GM18867 (cell line): Measurements from ENCODE around the gene TNKS2.
A peak's percentile ranks its signal among the peaks of the same experiment; 100 is the strongest.
"Not testable (repeated sequence)": the region's sequence is repeated elsewhere in the genome, so short reads cannot be mapped to it uniquely, and the experiment has no call there.

ENCODE experiments used
- ATAC-seq: cut with Tn5 transposase; IDR thresholded peaks from one replicate; pipeline ENCODE4 v1.9.1; 2021; ENCODE audit warnings: mild to moderate bottlenecking, moderate library complexity; ENCODE audit not compliant: unreplicated experiment

The TNKS2 gene

DNA sequence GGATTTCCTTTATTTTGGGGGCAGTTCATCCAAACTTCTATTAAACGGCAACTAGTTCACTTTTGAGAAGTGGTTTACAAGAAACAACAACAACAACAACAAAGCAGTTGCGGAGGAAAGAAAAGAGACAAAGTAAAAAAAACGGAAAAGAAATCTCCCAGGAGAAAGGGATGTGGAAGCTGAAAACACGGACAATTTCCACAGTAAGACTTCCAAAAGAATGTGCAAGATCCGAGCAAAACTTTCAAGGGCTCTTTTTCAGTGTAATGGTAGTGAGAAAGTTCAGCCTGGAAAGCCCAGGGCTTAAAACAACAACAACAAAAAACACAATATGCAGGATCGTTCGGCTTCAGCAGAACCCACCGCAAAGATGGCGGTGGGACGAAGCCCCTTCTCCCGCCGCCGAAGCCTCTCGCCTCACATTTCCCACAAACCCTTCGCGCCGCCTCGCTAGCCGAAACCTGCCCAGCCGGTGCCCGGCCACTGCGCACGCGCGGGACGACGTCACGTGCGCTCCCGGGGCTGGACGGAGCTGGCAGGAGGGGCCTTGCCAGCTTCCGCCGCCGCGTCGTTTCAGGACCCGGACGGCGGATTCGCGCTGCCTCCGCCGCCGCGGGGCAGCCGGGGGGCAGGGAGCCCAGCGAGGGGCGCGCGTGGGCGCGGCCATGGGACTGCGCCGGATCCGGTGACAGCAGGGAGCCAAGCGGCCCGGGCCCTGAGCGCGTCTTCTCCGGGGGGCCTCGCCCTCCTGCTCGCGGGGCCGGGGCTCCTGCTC is at the start of gene TNKS2:
Gene TNKS2 (plus strand): TSS at position 553 of the 775 bp plus-strand sequence. CDS start 265 bp downstream, outside the sequence.
- ATAC-seq = peak; percentile 82

DNA sequence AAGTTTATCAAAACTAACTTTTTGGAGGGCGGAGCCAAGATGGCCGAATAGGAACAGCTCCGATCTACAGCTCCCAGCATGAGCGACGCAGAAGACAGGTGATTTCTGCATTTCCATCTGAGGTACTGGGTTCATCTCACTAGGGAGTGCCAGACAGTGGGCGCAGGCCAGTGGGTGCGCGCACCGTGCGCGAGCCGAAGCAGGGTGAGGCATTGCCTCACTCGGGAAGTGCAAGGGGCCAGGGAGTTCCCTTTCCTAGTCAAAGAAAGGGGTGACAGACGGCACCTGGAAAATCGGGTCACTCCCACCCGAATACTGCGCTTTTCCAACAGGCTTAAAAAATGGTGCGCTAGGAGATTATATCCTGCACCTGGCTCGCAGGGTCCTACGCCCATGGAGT is 48.6 kb upstream of the TNKS2 start:
- ATAC-seq = not testable (repeated sequence)

DNA sequence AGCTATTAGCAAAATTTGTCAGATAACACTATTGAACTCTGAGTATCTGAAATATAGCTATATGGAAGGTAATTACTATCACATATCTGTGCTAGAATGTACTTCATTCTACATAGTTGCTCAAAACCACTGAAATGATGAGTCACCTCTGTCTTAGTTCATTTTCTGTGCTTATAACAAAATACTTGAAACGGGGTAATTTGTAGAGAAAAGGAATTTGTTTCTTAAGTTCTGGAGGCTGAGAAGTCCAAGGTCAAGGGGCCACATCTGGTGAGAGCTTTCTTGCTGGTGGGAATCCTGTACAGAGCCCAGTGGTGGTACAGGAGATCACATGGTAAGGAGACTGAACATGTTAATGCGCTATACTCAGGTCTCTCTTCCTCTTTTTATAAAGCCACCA is 41.9 kb upstream of the TNKS2 start:
- ATAC-seq = no peak

DNA sequence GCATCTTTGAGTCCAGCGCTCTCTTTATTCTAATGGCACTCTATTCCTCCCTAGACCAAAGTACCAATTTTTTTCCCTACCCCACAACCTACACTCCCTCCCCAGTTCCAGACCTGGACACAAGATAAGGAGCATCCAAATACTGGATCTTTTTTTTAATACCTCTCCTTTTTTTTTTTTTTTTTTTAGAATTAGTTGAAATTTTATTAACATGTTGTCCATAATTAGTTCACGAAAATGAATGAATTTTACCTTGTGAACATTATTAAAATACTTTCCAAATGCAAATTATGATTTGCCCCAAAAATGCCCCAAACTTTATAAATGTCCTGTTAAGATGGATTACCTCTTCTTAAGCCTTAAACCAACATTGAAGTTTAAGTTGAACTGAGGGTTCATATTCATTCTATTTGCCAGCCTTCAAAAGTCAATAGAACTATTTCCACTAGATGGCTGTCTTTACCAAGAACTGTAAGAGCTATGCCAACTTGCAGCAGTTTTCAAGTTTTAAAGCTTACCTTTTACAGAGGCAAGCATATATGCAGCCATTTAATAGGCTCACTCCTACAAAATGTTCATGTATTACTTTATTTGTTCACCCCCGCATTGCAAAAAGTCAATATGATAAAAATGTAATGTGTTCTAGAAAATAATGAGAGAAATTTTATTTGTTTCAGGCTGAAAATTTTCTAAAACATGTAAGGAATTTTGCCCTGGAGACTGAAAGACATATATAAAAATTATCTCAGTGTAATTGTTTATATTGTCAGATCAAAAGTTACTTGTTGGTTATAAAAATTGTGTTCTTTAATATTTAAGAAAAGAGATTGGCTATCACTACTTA is 39.7 kb upstream of the TNKS2 start:
- no peak for ATAC-seq

DNA sequence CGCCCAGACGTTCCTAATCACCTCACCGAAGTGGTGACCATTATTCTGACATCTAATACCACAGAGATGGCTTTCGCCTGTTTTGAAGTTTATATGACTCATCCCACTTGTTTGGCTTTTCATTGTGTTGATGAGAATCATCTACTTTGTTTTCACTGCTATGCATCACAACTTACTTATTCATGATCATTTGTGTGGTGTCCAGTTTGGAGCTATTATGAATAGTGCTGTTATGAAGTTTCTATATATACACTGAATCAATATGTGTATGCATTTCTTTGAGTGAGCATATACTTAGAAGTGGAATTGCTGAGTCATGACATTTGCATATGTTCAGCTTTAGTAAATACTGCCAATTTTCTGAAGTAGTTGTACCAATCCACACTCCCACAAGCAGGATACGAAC is 38.6 kb upstream of the TNKS2 start:
- ATAC-seq = no peak

DNA sequence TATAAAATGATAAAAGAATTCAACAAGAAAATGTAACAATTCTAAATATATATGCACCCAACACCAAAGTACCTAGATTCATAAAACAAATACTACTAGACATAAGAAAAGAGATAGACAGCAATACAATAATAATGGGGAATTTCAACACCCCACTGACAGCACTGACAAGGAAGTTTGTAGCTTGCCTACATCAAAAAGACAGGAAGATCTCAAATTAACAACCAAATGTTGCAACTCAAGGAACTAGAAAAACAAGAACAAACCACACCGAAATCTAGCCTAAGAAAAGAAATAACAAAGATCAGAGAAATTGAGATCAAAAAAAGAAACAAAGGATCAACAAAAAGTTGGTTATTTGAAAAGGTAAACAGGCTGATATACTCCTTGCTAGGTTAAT is 36.5 kb upstream of the TNKS2 start:
- ATAC-seq = no peak

DNA sequence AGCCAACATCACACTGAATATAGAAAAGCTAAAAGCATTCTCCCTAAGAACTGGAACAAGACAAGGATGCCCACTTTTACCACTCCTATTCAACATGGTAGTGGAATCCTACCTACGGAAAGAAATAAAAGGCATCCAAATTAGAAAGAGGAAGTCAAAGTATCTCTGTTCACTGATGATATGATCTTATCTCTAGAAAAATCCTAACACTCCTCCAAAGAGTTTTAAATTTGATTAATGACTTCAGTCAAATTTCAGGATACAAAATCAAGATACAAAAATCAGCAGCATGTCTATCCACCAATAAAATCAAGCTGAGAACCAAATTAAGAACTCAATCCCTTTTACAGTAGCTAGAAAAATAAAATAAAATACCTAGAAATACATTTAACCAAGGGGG is 35.3 kb upstream of the TNKS2 start:
- no peak for ATAC-seq

DNA sequence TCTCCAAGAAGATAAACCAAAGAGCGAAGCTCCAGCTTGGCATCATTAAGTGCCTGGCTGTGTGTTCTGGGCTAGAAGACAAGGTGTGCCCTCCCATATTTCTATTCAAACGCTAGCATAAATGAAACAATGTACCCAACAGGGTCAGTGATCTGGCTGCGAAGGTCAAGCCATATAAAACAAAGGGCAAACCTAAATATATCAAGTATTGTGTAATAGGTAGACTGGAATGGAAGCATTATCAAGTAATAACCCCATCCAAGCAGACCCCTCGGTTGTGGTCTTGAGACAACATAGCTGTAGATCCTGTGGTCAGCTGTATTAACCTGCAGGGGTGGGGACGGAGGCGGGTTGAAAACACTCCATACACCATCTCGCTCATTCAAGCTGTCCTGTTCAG is 31.6 kb upstream of the TNKS2 start:
- ATAC-seq = no peak

DNA sequence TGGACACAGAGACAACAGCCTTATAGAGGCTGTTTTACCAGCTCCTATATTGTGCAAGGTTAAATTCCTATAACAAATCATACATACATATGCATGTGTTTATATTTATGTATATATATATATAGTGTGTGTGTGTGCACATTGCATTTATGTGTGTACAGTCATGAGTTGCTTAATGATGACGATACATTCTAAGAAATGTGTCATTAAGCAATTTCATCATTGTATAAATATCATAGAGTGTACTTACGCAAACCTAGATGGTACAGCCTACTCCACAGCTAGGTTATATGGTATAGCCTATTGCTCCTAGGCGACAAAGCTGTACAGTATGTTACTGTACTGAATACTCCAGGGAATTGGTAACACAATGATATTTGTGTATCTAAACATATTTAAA is 30.1 kb upstream of the TNKS2 start:
- ATAC-seq = no peak

DNA sequence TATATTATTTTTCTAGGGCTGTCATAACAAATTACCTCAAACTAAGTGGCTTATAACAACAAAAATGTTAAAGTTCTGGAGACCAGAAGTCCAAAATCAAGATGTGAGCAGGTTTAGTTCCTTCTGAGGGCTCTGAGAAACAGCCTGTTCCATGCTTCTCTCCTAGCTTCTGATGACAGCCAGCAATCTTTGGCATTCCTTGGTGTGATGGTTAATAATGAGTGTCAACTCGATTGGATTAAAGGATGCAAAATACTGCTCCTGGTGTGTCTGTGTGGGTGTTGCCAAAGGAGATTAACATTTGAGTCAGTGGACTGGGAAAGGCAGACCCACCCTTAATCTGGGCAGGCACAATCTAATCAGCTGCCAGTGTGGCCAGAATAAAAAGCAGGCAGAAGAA is 26.3 kb upstream of the TNKS2 start:
- no peak for ATAC-seq

DNA sequence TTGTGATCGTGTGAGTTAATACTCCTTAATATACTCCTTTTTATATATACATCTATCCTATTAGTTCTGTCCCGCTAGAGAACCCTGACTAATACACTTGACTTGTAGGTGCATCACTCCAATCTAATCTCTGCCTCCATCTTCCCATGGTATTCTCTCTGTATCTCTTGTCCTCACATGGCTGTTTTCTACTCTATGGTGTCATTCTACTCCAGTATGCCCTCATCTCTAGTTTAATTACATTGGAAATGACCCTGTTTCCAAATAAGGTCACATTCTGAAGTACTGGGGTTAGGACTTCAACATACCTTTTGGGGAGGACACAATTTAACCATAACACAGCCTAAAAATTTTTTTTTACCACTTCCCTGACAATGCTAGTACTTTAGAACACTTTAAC is 25.8 kb upstream of the TNKS2 start:
- ATAC-seq = no peak

DNA sequence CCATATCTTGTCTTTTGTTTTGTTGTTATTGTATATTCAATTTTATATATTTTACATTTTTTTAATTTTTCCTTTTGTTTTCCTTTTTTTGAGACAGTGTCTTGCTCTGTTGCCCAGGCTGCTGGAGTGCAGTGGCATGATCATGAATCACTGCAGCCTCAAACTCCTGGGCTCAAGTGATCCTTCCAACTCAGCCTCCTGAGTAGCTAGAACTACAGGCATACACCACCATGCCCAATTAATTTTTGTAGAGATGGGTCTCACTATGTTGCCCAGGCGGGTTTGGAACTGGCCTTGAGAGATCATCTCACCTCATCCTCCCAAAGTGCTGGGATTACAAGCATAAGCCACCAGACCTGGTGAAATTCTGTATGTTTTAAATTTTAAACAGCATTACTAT is 25.4 kb upstream of the TNKS2 start:
- ATAC-seq = no peak

DNA sequence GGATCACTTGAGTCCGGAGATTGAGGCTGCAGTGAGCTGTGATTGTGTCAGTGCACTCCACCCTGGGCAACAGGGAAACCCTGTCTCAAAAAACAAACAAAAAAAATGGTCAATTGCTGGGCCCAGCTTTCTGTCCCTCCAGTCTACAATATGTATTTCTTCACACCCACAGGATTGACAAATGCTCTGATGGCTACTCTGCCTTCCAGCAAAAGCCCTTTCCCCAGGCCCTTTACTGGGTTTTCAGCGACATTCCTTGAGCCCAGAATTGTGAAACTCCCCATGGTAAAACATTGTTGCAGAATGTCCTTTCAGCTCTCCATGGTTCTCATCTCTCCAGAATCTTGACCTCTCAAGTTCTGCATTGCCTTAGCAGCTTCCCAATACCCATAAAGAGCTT is 23.7 kb upstream of the TNKS2 start:
- no peak for ATAC-seq

DNA sequence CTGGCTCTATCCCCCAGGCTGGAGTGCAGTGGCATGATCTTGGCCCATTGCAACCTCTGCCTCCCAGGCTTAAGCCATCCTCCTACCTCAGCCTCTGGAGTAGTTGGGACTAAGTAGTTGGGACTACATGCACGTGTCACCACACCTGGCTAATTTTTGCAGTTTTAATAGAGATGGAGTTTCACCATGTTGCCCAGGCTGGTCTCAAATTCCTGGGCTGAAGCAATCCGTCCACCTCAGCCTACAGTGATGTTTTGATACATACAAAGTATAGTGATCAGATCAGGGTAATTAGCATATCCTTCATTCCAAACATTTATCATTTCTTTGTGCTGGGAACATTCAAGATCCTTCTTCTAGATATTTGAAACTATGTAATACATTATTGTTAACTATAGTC is 22.5 kb upstream of the TNKS2 start:
- ATAC-seq = no peak

DNA sequence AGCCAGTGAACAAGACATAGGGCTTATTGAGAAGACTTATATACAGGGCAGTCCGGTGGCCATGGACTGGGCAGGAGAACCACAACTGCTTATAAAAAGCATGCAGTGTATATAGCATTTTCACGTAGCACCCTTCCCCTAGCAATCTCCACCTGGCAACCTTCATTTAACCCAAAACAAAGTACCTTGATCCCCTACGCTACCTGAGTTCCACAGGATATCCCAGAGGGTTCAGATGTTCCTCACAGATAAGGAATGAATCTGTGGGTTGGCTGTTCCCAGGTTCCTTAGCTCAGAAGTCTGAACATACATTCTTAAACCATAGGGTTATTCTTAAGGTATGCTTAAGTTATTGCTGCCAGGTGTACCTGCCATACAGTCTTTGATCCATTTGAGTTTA is 22.0 kb upstream of the TNKS2 start:
- ATAC-seq = no peak

DNA sequence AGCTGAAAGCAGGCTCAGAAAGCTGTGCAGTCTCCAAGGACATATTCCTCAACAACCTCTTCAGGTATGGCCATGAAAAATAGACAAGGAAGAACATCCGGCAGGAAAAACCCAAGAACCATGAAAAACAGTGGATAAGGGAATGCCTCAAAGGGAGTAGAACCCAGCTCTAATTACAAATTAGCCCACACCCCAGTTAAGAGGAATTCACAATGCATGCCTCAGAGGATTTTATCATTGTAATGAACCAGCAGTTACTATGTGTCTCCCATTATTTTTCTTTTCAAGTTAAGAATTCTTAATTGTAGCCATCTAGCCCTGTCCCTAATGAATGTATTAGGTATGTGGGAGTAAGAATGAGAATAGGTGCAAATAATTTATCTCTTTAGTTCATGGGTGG is 19.7 kb upstream of the TNKS2 start:
- no peak for ATAC-seq

DNA sequence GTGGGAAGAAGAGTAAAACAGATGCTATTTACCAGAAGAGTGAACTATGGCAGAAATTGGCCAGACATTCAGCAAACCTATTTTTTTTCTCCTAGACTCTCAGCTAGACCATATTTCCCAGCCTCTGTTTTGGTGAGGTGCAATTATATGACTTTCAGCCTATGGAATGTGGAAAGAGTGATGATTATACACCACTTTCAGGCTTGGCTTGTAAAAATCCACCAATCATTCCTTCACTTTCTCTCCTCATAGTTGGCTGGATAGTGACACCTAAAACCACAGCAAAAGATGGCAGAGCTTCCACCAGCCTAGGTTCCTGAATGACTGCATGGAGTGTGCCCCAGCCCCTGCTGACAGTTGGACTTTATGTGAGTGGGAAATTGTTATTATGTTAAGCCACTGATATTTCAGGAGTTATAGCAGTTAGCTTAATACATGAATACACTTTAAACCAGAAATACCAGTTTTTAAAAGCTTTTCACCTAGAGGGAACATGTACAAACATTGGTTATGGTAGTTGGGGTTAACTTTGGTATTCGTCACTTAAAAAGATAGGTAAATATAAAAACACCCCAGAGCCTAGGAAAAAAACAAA is 19.1 kb upstream of the TNKS2 start:
- no peak for ATAC-seq

DNA sequence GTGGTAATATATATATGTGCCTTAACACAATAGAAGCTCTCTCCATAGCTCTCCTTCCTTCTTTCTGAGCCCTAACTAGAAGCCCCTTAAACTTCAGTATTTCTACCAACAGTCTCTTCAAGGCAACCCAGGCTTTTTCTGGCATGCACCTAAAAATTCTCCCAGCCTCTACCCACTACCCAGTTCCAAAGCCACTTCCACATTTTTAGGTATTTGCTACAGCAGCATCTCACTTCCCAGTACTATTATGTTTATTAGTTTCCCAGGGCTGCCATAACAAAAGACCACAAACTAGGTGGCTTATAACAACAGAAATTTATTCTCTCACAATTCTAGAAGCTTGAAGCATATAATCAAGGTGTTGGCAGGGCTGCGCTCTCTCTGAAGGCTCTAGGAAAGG is 15.7 kb upstream of the TNKS2 start:
- no peak for ATAC-seq

DNA sequence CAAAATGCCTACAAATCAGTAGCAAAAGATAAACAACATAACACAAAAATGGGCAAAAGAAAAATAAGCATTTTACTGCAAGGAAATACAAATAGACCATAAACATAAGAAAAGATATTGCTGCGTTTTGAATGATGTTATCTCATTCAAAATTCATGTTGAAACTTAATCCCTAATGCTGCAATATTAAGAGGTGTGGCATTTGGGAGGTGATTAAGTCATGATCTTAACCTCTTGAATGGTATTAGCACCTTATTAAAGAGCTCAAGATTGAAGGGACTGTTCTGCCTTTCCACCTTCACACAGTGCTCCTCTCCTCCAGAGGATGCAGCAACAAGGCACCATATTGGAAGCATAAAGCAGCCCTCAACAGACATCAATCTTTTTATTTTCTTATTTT is 12.4 kb upstream of the TNKS2 start:
- ATAC-seq = no peak

DNA sequence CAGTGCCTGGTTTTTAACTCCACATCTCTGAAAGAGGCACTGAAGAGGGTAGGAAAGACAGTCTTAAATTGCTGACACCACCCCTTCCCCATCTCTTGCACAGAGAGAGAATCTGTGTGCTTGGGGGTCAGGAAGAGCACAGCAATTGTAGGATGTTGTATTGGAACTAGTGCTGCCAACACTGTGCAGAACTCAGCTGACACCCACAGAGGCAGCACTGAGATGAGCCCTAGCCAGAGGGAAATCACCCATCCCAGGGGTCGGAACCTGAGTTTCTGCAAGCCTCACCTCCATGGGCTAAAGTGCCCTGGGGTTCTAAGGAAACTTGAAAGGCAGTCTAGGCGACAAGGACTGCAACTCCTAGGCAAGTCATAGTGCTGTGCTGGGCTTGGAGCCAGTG is 11.0 kb upstream of the TNKS2 start:
- no peak for ATAC-seq

DNA sequence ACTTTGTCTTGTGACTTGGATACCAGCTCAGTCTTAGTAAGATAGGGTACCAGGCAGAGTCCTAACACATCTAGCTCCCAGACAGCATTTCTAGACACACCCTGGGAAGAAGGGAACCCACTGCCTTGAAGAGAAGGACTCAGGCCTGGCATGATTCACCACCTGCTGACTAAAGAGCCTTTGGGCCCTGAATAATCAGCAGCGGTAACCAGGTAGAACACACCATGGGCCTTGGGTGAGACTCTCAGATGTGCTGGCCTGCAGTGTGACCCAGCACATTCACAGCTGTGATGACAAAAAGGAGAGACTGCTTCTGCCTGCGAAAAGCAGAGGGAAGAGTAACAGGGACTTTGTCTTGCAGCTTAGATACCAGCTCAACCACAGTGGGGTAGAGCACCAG is 10.4 kb upstream of the TNKS2 start:
- ATAC-seq = no peak

DNA sequence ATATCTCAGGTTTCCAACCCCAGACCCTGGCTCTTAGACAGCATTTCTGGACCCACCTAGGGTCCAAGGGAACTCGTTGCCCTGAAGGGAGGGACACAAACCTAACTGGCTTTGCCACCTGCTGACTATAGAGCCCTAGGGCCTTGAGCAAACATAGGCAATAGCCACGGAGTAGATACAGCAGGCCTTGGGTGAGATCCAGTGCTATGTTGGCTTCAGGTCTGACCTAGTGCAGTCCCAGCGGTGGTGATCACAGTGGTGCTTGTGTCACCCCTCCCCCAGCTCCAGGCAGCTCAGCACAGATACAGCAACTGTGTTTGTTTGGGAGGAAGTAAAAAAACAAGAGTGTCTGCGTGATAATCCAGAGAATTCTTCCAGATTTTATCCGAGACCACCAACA is 9.7 kb upstream of the TNKS2 start:
- ATAC-seq = no peak
